Hematopoietic multipotent progenitor cell treated with erythropoietin and hydrocortisone succinate and interleukin-3 and kit ligand, for 17 days (in vitro differentiated cells): ENCODE results near the gene PABPC1L.
A peak's percentile ranks its signal among the peaks of the same experiment; 100 is the strongest.
"Not testable (repeated sequence)": the region's sequence is repeated elsewhere in the genome, so short reads cannot be mapped to it uniquely, and the experiment has no call there.

Source experiments
- DNase-seq: peaks from one replicate; pipeline ENCODE4 v3.0.0-alpha.2; 2015; ENCODE audit warnings: low spot score

Gene PABPC1L

DNA sequence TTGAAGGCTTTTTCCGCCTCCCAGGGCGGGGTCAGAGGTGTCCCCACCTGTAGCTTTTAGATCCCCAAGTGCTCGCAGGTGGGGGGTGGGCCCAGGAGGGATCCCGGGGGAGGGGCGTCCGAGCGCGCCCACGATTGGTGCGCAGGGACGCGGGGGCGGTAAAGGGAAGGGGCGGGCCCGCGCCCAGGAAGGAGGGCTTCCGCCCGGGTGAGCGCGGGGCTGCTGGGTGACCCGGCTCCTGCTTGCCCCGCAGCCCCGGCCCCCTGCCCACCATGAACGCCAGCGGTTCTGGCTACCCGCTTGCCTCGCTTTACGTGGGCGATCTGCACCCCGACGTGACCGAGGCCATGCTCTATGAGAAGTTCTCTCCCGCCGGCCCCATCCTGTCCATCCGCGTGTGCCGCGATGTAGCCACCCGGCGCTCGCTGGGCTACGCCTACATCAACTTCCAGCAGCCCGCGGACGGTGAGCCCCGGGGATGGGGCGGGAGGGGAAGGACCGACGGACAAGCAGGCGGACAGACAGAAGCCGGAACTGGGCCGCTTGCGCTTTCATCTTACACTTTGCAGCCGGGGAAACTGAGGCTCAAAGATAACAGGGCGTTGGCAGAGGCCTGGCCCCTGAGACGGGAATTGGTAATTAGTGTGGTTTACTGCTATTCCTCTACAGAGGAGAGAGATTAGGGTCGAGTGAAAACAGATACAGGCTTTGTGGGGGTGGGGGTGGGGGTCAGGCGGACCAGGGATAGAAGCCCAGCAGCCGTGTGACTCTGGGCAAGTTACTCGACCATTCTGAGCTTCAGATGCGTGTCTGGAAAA is at the start of gene PABPC1L:
TSS of gene PABPC1L (plus strand) at position 189 of the 818 bp plus-strand sequence. CDS start at position 273, 84 bp downstream.
- no peak for DNase-seq

DNA sequence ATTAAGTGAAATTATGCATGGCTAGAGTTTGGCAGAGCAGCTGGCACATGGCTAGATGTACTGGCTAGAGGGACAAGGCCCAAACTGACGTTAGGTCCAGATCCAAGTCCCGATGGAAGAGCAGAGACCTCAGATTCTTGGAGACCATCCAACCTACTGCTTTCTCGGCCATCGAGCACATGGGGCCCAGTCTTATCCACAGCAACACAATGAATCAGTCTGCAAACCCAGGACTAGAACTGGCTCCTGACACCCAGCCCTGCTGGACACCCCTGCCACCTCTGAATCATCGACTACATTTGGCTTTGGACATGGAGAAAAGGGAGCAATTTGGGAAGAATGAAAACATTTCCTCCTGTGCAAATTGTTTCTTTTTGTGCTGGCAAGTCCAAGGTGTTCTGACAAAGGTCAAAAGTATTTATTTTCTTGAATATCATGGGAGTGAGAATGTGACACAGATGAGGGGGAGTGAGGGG is 48.3 kb upstream of the PABPC1L start:
- no peak for DNase-seq

DNA sequence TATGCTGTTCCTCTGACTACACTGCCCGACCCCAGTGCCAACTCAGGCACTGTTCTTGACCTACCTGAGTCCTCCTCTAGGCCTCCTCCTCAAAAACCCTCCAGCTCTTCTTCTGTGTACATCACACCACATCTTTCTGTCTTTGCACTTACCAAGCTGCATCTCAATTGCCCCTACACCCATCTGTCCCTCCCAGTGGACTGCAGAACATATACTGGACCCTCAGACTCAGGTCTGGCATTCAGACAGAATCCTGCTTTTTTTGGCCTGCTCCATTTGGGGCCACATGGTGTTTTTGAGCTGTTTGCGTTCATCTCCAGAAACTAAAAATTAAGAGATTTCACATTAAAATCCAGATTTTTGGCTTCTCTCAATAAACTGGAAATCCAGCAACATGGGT is 47.6 kb upstream of the PABPC1L start:
- DNase-seq = no peak

DNA sequence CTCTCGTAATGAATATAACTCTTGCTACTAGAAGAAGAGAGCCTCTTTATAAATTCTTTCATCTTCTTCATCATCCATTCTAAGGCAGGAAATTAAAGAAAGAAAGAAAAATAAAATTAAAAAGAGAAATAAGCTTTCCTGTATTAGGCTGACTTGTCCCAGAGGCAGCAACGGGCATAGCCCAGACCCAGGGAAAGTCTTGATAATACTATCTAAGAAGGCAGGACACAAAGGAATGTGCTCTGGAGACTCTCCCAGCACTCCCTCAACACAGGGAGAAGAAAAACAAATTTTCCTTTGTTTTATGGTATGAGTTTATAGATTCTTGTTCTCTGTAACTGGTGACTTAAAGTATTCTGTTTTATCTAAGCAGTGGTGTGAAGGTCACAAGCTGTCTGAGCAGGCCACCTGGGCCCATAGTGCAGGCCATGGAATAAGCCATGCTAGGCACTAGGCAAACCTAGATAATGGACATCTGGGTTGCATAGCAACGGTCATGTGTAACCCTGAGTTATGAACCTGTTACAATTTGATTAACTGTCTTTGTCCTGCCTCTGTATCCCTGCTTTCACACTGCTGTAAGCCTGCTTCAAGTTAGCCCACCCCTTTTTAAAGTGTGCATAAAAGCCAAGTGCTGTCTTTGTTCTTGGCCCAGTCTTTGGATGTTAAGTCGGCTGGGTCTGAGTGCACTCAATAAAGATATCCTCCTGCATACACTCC is 46.3 kb upstream of the PABPC1L start:
- not testable (repeated sequence) for DNase-seq

DNA sequence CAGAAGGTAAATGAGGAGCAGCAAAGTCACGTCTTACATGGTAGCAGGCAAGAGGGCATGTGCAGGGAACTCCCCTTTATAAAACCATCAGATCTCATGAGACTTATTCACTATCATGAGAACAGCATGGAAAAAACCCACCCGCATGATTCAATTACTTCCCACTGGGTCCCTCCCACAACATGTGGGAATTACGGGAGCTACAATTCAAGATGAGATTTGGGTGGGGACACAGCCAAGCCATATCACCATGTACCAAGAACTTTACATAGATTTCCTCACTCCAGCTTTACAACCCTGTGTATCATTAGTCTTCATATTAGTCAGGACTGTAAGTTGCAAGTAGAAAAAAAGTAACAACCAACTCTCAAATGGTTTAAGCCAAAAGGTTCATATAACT is 45.4 kb upstream of the PABPC1L start:
- not testable (repeated sequence) for DNase-seq

DNA sequence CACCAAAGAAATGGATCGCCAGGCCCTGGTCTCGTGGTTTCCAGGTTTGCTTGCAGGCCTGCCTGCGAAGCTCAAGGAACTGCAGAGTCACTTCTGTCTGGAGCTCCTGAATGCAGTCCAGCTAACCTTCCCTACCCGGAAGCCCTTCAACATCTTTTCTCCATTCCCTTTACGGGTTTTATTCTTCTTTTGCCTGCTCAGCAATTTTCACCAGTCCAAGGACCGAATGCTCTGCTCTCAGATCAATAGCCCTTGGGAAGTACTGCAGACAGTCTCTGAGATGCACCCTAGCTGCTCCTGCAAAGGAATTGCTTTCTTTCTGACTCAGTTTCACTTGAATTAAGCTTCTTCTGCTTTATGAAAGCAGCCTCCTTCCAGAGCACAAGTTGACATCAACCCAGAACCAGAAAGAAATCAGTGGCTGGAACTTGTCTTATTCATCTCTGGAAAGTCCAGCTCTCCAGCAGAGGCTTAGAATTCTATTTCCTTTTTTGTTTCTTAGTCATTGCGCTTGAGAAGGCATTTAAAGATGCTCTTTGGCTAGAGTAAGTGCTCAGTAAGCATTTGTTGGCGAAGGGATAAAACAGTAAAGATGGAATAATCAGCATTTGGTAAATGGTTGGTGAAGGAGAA is 43.0 kb upstream of the PABPC1L start:
- no peak for DNase-seq

DNA sequence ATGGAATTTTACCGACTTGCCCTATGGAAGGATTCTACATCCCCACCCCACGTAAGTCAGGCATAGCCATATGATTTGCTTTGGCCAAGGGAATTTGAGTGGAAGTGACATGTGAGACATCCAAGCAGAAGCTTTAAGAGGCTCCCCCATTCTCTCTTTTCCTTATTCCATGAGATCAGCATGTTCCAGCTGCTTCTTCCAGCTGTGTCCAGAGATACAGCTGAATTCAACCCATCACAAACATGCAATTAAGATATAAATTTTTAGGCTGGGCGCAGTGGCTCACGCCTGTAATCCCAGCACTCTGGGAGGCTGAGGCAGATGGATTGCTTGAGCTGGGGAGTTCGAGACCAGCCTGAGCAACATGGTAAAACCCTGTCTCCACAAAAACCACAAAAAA is 40.4 kb upstream of the PABPC1L start:
- no peak for DNase-seq

DNA sequence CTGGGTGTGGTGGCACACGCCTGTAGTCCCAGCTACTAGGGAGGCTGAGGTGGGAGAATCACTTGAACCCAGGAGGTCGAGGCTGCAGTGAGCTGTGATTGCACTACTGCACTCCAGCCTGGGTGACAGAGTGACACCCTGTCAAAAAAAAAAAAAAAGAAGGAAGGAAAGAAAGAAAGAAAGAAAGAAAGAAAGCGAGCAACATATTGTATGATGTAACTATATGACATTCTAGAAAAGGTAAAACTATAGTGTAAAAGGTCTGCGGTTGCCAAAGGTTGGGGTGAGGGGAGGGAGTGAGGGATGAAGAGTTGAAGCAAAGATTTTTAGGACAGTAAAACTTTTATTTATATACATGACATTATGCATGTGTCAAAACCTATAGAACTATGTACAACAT is 27.5 kb upstream of the PABPC1L start:
- not testable (repeated sequence) for DNase-seq

DNA sequence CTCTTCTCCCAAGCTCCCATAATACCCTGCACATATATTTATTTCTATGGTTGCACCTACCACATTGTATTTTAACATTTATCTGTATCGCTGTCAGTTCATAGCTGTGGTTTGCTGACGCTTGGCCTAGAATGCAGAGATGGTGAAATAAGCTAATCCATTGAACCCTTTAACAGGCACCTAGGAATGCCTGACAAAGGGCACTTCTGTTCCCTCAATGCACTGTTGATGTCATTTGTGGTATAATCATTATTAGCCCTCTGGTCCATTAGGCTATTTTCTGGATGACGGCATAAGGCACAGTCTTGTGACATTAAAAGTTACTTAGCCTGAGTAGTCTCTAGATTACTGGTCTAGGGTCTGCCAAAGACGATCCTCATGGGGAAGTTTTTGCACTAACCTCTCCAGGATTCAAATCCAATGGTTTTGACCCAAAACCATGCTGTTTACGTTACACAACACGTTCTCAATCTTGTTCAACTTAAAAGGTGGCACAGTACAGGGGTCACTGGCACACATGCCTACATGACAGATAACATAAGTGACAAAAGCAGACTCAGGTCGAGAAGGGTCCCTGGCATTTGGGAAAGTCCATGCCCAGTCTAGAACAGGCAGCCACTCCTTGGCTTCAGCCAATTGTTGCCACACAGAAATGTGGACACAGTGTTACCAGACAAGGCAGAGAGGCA is 26.5 kb upstream of the PABPC1L start:
- DNase-seq = no peak

DNA sequence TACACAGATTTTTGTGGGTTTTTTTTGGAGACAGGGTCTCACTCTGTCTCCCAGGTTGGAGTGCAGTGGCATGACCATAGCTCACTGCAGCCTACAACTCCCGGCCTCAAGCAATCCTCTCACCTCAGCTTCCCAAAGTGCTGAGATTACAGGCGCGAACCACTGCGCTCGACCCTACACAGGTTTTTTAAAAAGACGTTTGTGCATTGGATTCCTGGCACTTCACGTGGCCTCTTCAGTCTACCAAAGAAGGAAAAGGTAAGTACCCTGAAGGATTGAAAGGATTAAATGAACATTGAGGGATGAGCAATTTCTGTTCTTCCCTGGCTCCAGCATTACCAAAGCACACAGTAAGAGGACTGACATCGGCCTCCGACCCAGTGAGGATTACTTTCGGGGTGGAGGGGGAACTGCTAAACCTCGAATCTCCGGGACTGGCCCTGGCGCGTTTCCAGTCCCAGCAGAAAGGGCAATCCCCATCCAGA is 24.9 kb upstream of the PABPC1L start:
- no peak for DNase-seq

DNA sequence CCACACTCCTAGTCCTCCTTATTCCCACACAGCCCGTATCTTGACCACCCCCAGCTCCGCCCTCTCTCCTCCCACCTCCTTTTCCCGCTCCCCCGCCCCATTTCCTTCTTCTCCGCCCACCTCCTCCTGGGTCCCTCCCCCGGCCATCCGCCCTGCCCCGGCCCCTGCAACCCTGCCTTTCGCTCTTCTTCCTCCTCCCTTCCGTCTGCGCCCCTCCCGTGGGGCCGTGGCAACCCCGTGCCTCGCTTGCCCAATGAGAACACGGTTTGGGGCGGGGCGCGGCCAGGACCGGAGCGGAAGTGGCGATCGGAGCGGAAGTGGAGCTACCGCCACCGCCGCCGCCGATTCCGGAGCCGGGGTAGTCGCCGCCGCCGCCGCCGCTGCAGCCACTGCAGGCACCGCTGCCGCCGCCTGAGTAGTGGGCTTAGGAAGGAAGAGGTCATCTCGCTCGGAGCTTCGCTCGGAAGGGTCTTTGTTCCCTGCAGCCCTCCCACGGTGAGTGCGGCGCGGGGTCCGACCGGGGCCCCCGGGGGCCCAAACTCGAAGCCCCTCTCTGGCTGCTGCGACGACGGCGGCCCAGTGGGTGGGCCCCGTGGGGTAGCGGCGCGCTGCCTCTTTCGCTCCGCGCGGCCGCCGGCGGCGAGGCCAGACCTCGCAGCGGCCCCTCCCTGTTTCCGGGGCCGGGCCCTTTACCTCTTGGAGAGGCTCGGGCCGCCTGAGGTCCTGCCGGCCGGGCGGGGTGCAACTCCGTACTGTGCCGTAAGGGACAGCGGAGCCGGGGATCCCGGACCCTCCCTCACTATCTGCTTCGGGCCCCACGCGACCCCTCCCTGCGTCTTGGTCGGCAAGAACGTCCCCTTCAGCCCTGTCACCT is 24.2 kb upstream of the PABPC1L start, which contains the start of gene YWHAB:
TSS of gene YWHAB (plus strand) at position 314 of the 874 bp plus-strand sequence. CDS start 15,829 bp downstream, outside the sequence.
- peak; percentile 90 for DNase-seq

DNA sequence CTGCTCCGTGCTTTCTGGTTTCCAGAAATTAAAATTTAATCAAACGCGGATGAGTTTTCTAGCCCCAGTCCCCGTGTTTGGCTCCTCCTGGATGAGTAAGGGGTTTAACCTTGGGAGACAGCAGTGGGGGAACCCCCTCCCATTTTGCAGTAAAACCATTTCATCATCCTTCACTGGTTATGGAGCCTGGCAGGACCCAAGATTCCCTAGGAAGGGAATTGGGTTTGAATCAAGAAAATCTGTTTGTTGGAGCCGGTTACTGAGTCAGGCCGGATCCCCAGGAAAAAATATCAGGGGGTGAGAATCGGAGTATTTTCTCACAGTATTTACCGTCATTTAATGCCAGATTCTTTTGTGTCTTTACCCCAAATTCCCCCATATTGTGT is 23.6 kb upstream of the PABPC1L start:
- DNase-seq = peak; percentile 15

DNA sequence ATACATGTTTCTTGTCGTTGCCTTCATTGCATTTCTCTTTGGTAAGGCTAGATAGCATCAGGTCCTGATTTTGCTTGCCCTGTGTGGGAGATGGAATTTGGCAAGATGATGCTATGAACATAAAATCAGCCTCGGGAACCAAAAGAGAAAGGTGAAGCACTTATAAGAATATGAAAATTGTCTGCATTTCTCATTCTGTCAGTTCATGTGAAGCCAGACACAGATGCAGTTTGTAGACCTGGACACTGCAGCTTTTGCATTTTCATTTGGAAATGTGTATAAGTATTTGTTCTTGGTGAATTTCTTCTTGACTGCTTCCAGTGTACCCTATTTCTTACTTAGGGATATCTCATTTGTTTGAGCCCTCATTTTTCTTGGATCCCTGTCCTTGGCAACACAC is 23.0 kb upstream of the PABPC1L start:
- DNase-seq = no peak

DNA sequence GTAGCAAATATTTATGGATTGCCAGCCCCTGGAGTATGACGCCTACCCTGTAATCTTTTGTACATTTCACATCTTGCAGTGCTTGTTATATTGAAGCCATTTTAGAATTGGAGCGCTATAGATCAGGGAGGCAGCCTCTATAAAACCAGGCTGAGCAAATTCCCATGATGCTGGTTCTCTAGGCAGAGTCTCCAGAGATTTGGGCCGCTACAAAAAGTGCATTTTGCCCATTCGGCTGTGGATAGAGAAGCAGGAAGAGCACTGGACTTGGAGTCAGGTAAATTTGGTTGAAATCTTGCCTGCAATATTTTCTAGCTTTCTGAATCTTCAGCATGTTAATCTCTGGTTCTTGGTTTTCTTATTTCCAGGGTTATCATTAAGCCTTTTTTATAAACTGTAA is 22.4 kb upstream of the PABPC1L start:
- DNase-seq = no peak

DNA sequence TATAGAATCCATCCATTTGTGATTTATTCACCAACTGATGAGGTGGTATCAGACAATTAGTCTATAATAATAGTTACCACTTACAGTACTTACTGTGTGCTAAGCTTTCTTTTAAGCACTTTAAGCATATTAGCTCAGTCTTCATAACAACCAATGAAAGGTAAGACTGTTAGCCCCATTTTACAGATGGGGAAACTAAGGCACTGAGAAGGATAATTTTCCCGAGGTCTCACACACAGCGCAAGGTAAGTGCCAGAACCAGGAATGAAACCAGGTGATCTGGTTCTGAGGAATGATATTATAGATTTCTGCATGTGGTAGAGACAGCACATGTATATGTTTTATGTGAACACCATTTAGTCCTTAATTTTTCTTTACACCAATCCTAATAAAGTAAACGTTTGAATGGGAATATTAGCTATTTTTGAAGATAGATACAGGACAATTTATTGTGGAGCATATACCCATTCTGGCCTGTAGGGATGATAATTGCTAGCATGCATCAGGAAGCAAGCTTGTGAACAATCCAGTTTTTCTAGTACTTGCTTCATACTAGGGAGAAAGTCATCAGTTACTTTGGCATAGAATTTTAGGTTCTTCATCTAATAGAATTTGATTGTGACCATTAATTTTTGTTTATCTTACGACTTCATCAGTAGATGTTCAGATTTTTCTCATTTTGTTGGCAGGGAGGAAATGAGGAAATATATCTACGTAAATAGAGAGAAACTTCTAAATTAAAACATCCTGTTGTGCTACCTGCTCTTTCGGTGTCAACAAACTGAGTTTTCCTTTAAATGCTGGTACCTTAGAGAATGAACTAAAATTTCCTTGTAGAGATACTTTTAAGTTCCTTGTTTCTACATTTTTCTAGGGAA is 21.4 kb upstream of the PABPC1L start:
- DNase-seq = no peak

DNA sequence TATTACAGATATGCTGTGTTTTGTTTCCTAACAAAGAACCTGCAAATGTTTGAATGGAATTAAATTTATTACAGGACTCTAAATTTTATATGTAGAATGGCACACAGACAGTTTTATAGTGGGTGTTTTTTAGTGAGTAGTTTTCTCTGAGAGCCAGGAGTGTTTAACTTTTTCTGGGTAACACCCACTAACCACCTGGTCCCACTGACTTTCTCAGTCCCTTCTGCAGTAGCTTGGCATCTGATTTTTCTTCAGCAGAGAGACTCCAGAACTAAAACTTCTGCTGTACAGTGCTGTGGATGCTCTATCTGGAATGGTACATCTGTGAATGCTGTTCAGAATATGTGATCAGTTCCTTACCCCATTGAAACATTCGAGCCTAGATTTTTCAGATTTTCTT is 18.0 kb upstream of the PABPC1L start:
- DNase-seq = no peak

DNA sequence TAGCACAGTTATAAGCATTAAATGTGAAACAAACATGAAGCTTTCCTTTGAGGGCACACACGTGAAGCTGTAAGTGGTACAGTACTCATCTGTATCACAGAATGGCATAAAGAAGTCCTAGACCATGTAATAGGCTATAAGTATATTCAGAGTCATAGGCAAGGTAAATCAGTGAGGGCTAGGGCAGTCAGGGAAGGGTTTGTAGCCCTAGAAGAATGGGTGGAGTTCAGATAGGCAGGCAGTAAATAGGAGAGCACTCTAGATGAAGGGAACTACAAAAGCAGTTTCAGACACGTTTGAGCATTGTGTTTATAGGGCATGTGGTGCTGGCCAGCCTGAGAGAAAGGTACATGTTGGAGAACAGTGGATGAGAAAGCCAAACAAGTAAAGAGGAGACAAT is 14.9 kb upstream of the PABPC1L start:
- no peak for DNase-seq

DNA sequence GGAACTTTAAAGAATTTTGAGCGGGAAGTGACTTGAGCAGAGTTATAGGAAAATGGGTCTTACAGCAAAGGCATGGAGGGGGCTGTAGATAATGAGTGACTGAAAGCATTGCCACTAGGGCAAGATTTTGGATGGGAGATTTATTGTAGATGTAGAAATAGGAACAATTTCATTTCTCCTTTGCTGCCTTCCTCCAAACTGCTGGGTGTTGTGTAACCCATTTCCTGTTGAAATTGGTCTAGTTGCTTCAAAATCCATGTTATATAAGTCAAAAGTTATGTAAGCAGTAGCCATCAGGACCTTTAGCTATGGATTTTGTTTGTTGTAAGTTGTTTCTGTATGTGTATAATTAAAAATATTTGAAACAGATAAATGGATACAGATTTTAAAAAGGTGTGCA is 13.3 kb upstream of the PABPC1L start:
- DNase-seq = no peak

DNA sequence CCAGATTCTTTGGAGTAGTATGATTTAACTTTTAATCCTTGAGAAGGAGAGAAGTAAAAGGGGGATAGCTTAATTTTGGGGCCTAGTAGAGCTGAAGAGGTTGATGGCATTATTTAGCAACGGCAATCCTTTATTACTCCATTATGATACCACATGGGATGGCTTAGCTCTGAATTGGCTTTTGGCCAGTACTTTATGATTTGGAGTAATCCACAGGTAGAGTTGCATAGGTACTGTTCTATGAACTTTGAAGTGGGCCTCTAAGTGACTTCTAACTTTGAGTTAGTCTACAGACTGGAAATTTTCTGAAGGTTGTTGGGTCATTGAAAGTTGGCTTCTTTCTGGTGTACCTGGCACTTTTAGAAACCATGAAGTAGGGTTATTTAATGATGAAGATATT is 12.7 kb upstream of the PABPC1L start:
- DNase-seq = no peak
